ENCODE results near the gene AAMP. TPM values are rescaled to one million over a fixed set of nuclear protein-coding genes. Genes with fewer than 3 reads are reported as not detected.

The AAMP gene
- total RNA-seq = 100 to 1,000 TPM in 5 of 7 donors, 10 to 100 TPM in 2; 86.5 to 123 (median 106) TPM
- 100 to 1,000 TPM in 1 of 2 donors, 10 to 100 TPM in 1; 71.1 to 144 TPM for polyA plus RNA-seq
- long read RNA-seq, donor 1, transcript AAMP-201 (11 exons, 1,886 nt) = major isoform, 1,226 of 1,553 reads
- long read RNA-seq, donor 1, transcript AAMP-202 (10 exons, 1,761 nt) = minor isoform, 27 of 1,553 reads
- long read RNA-seq, donor 1, transcript AAMP-208 (8 exons, 2,270 nt) = minor isoform, 15 of 1,553 reads
- long read RNA-seq, donor 1, transcript AAMP-204 (11 exons, 1,804 nt) = minor isoform, 138 of 1,553 reads
- long read RNA-seq, donor 1, partial matches to known transcripts = 18 of 1,553 reads
- long read RNA-seq, donor 1, other reads (novel, unspliced or antisense) = 120 of 1,553 reads
- long read RNA-seq, donor 2, transcript AAMP-204 (11 exons, 1,804 nt) = minor isoform, 5 of 241 reads
- long read RNA-seq, donor 2, transcript AAMP-201 (11 exons, 1,886 nt) = major isoform, 36 of 241 reads
- long read RNA-seq, donor 2, partial matches to known transcripts = 38 of 241 reads
- long read RNA-seq, donor 2, other reads (novel, unspliced or antisense) = 156 of 241 reads
- long read RNA-seq, donor 3, transcript AAMP-201 (11 exons, 1,886 nt) = major isoform, 251 of 346 reads
- long read RNA-seq, donor 3, transcript AAMP-202 (10 exons, 1,761 nt) = minor isoform, 8 of 346 reads
- long read RNA-seq, donor 3, transcript AAMP-204 (11 exons, 1,804 nt) = minor isoform, 24 of 346 reads
- long read RNA-seq, donor 3, transcript AAMP-208 (8 exons, 2,270 nt) = minor isoform, 8 of 346 reads
- long read RNA-seq, donor 3, partial matches to known transcripts = 7 of 346 reads
- long read RNA-seq, donor 3, other reads (novel, unspliced or antisense) = 42 of 346 reads

- DNase-seq = peak; percentile 100
- H3K27me3 ChIP-seq = no peaks in the 10 kb centered on the region
- peak within 1 kb of the TSS; percentile 90 for H3K4me3 ChIP-seq
- peaks cover 10% of the 10 kb centered on the region for H3K4me1 ChIP-seq (ENCODE audit: insufficient read depth)
- H3K9me3 ChIP-seq = no peaks in the 10 kb centered on the region
- peak within 1 kb of the TSS in 1 of 2 donors; percentile 56 for H3K27ac ChIP-seq
- no peak for TF ChIP-seq EP300 (IDR thresholded peaks at IDR 0.05)
- TF ChIP-seq POLR2A (IDR thresholded peaks at IDR 0.05) = peak; percentile 87
- peak in 1 of 3 donors; percentile 44 for TF ChIP-seq CTCF (IDR thresholded peaks at IDR 0.05)
- WGBS, 3 donors = 0% methylated on average over 52 to 64 of the region's 64 CpGs
- H3K36me3 ChIP-seq = no peaks in the 10 kb centered on the region
- intact Hi-C loops (cut with DNase I) = loop anchor here in 3 of 4 donors (2.0 to 10.0 kb wide), 5 partner anchors 53 to 385 kb away; partner anchors contain the start of genes ARPC2 (in 1 of the 3), BCS1L (in 1 of the 3), CTDSP1 (in 1 of the 3) and ZNF142 (in 1 of the 3)
Measured at GRCh38 chr2:218269900-218270720, at the start of gene AAMP, which contains the start of gene PNKD. TSS of gene AAMP (minus strand) at chr2:218270137. CDS start at chr2:218270086, 51 bp downstream. TSS of gene PNKD (plus strand) at chr2:218270519. CDS start at chr2:218270536, 17 bp downstream.

- Histone ChIP-seq H3K27me3 (no peaks in the 10 kb centered on the region), H3K4me1 (ENCODE audit: insufficient read depth) (peaks cover 7% of the 10 kb centered on the region), H3K9me3 (no peaks in the 10 kb centered on the region), H3K4me3 (no peak overlapping the region), H3K27ac (no peak overlapping the region), H3K36me3 (no peaks in the 10 kb centered on the region)
- no peak for DNase-seq
- 80 to 96% (median 82%) methylated on average over 7 of the region's 7 CpGs for WGBS, 3 donors
- no peak for TF ChIP-seq POLR2A (IDR thresholded peaks at IDR 0.05)
- intact Hi-C loops (cut with DNase I) = no loop called here
Measured at GRCh38 chr2:218318241-218318640, 48.3 kb upstream of the AAMP start.

GRCh38 chr2:218317835-218318234 is 47.9 kb upstream of the AAMP start:
- Histone ChIP-seq H3K4me3 (no peak overlapping the region), H3K27ac (no peak overlapping the region), H3K9me3 (no peaks in the 10 kb centered on the region), H3K27me3 (no peaks in the 10 kb centered on the region), H3K36me3 (no peaks in the 10 kb centered on the region), H3K4me1 (ENCODE audit: insufficient read depth) (peaks cover 7% of the 10 kb centered on the region)
- intact Hi-C loops (cut with DNase I) = no loop called here
- DNase-seq = no peak
- TF ChIP-seq EP300 (IDR thresholded peaks at IDR 0.05) (no peak), POLR2A (IDR thresholded peaks at IDR 0.05) (no peak), CTCF (IDR thresholded peaks at IDR 0.05) (no peak)
- WGBS, 3 donors = 89 to 94% (median 93%) methylated on average over 4 of the region's 4 CpGs

GRCh38 chr2:218317303-218317630 is 47.3 kb upstream of the AAMP start:
- Histone ChIP-seq H3K27ac (no peak overlapping the region), H3K9me3 (no peaks in the 10 kb centered on the region), H3K4me1 (ENCODE audit: insufficient read depth) (peaks cover 6% of the 10 kb centered on the region), H3K4me3 (no peak overlapping the region), H3K36me3 (no peaks in the 10 kb centered on the region), H3K27me3 (no peaks in the 10 kb centered on the region)
- DNase-seq = no peak
- WGBS, 3 donors = 90 to 95% (median 93%) methylated on average over 1 of the region's 1 CpG
- intact Hi-C loops (cut with DNase I) = no loop called here
- TF ChIP-seq CTCF (IDR thresholded peaks at IDR 0.05) (no peak), EP300 (IDR thresholded peaks at IDR 0.05) (no peak), POLR2A (IDR thresholded peaks at IDR 0.05) (no peak)
